Measurements from ENCODE around the gene MIOX. TPM values are rescaled to one million over a fixed set of nuclear protein-coding genes. Genes with fewer than 3 reads are reported as not detected.

Gene MIOX
- total and polyA plus RNA-seq, 2 of the 13 experiments (the other 11 are each of a cell fraction or from before 2014, with no cell fraction given), result 1.5 to 2.9 TPM

DNA sequence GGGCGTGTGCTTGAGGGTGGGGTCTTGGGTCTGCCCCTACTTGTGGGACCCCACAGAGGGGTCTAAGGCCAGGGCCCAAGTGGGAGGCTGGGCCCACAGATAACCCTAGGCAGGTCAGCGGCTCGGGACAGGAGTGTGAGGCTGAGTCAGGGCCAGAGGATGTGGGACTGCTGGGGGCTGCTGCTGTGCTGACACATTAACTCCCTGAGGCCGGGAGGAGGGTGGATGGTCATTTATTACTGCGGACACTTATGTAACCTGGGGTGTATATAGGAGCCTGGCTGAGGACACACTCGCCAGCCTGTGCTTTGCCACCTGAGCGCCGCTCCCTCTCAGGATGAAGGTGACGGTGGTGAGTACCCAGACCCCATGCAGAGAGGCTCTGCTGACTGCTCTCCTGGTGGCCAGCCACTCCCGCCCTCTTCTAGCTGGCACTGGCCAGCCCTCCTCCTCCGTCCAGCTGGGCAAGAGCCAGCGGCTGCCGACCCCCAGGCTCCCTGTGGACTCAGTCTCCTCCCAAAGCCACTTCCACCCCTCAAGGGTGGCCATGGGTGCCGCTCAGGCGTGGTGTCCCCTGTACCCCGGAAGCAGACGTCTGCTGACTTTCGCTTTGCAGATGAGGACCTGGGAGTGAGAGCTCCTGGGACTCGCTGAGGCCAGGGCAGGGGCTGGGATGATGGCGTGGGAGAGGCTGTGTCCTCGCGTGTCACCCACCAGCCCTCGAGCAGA lies at the start of gene MIOX (continued):
- no peak for TF ChIP-seq ZNF280B (CRISPR knock-in tag; IDR thresholded peaks at IDR 0.05; ENCODE audit: borderline replicate concordance)
- TF ChIP-seq U2AF1 (optimal IDR thresholded peaks at IDR 0.05; ENCODE audit: low read depth, low read length), result no peak
- TF ChIP-seq PTBP1 (IDR thresholded peaks at IDR 0.05; ENCODE audit: low read depth, low read length, poor library complexity, severe bottlenecking), result no peak
- no peak for TF ChIP-seq CREM (IDR thresholded peaks at IDR 0.05)
- TF ChIP-seq CREM (CRISPR knock-in tag; IDR thresholded peaks at IDR 0.05), result no peak
- TF ChIP-seq TEAD3 (CRISPR knock-in tag; optimal IDR thresholded peaks at IDR 0.05; ENCODE audit: borderline replicate concordance), result peak; percentile 35
- TF ChIP-seq ZNF460 (CRISPR knock-in tag; IDR thresholded peaks at IDR 0.05; ENCODE audit: borderline replicate concordance), result no peak
- TF ChIP-seq KDM1A (CRISPR knock-in tag; IDR thresholded peaks at IDR 0.05), result no peak
- TF ChIP-seq NR2F1 (CRISPR knock-in tag; IDR thresholded peaks at IDR 0.05), result no peak
- TF ChIP-seq ERF (CRISPR knock-in tag; IDR thresholded peaks at IDR 0.05), result peak; percentile 49; the same call in 1 of the 2 replicates
- TF ChIP-seq TBX2 (CRISPR knock-in tag; IDR thresholded peaks at IDR 0.05; ENCODE audit: borderline replicate concordance), result peak; percentile 26; the same call in 1 of the 2 replicates
- no peak for TF ChIP-seq BORCS8-MEF2B (CRISPR knock-in tag; IDR thresholded peaks at IDR 0.05)
- TF ChIP-seq, protein P1, sequence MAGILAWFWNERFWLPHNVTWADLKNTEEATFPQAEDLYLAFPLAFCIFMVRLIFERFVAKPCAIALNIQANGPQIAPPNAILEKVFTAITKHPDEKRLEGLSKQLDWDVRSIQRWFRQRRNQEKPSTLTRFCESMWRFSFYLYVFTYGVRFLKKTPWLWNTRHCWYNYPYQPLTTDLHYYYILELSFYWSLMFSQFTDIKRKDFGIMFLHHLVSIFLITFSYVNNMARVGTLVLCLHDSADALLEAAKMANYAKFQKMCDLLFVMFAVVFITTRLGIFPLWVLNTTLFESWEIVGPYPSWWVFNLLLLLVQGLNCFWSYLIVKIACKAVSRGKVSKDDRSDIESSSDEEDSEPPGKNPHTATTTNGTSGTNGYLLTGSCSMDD (CRISPR knock-in tag; IDR thresholded peaks at IDR 0.05), result no peak
- TF ChIP-seq ZNF530 (CRISPR knock-in tag; IDR thresholded peaks at IDR 0.05; ENCODE audit: low read depth), result no peak
- no peak for TF ChIP-seq ZFX (CRISPR knock-in tag; IDR thresholded peaks at IDR 0.05; ENCODE audit: low read depth)
- 0 out of 2 replicates have a peak, but pooled peaks have one; percentile 24 for TF ChIP-seq SAP130 (CRISPR knock-in tag; IDR thresholded peaks at IDR 0.05; ENCODE audit: low read depth)
- no peak for TF ChIP-seq FOXA1 (IDR thresholded peaks at IDR 0.05)
- TF ChIP-seq FOXA1 (CRISPR knock-in tag; IDR thresholded peaks at IDR 0.05), result no peak
- no peak for TF ChIP-seq MAZ (IDR thresholded peaks at IDR 0.05; ENCODE audit: borderline replicate concordance, low read depth, low read length)
- TF ChIP-seq MAZ (CRISPR knock-in tag; IDR thresholded peaks at IDR 0.05; ENCODE audit: low read depth), result peak; percentile 47; the same call in 1 of the 2 replicates
- TF ChIP-seq JUN (CRISPR knock-in tag; IDR thresholded peaks at IDR 0.05), result no peak
- no peak for TF ChIP-seq PLRG1 (conservative IDR thresholded peaks at IDR 0.05)
- TF ChIP-seq NCOA2 (CRISPR knock-in tag; IDR thresholded peaks at IDR 0.05), result no peak
- no peak for TF ChIP-seq XRCC5 (optimal IDR thresholded peaks at IDR 0.05; ENCODE audit: low read length)
- TF ChIP-seq ZNF569 (CRISPR knock-in tag; IDR thresholded peaks at IDR 0.05; ENCODE audit: borderline replicate concordance), result no peak
- no peak for TF ChIP-seq ZNF563 (CRISPR knock-in tag; IDR thresholded peaks at IDR 0.05)
- TF ChIP-seq TBL1XR1 (IDR thresholded peaks at IDR 0.05; ENCODE audit: borderline replicate concordance, low read length, partially characterized antibody), result no peak
- 0 out of 2 replicates have a peak, but pooled peaks have one; percentile 3 for TF ChIP-seq ETV5 (CRISPR knock-in tag; IDR thresholded peaks at IDR 0.05; ENCODE audit: borderline replicate concordance)
- no peak for TF ChIP-seq ZNF143 (CRISPR knock-in tag; IDR thresholded peaks at IDR 0.05)
- no peak for TF ChIP-seq NFATC3 (CRISPR knock-in tag; IDR thresholded peaks at IDR 0.05)
- no peak for TF ChIP-seq ZNF432 (CRISPR knock-in tag; IDR thresholded peaks at IDR 0.05; ENCODE audit: borderline replicate concordance)
- TF ChIP-seq CC2D1A (CRISPR knock-in tag; IDR thresholded peaks at IDR 0.05), result no peak
